Activated B cell treated with CpG ODN at 0.5 μM for 24 hours (primary cell): ENCODE measurements around the gene RC3H1. TPM values are rescaled to one million over a fixed set of nuclear protein-coding genes. Genes with fewer than 3 reads are reported as not detected.
A peak's percentile ranks its signal among the peaks of the same experiment; 100 is the strongest.
"Not testable (repeated sequence)": the region's sequence is repeated elsewhere in the genome, so short reads cannot be mapped to it uniquely, and the experiment has no call there.

Experiments
- ATAC-seq: fragments of 200-7000 bp; cut with Tn5 transposase; one replicate; pipeline ENCODE4 v1.10.0; 2021; ENCODE audit warnings: low read depth, mild to moderate bottlenecking, moderate library complexity
- CTCF ChIA-PET: fragments of 350-600 bp; sonication (Branson Sonifier 250); formaldehyde crosslinking; loops from one replicate; lab custom pipeline; 2021; ENCODE audit warnings: antibody characterized with exemption; lab: Charles Lee
- POLR2A ChIA-PET: fragments of 350-600 bp; sonication (Branson Sonifier 250); formaldehyde crosslinking; loops from one replicate; lab custom pipeline; 2021; ENCODE audit warnings: antibody characterized with exemption; lab: Charles Lee
- DNase-seq: peaks from one replicate; pipeline ENCODE4 v3.0.0; 2022
- H3K27ac Mint-ChIP-seq: one replicate; pipeline ENCODE4 v1.8.0; 2020; ENCODE audit warnings: mixed read lengths
- H3K27me3 Mint-ChIP-seq: one replicate; pipeline ENCODE4 v1.8.0; 2021; ENCODE audit warnings: mixed read lengths
- H3K36me3 Mint-ChIP-seq: one replicate; pipeline ENCODE4 v1.8.0; 2021; ENCODE audit warnings: low read depth, mixed read lengths
- H3K4me1 Mint-ChIP-seq: one replicate; pipeline ENCODE4 v1.8.0; 2021; ENCODE audit warnings: mixed read lengths
- H3K4me3 Mint-ChIP-seq: one replicate; pipeline ENCODE4 v1.8.0; 2020; ENCODE audit warnings: mild to moderate bottlenecking, mixed read lengths
- H3K9me3 Mint-ChIP-seq: one replicate; pipeline ENCODE4 v1.8.0; 2020; ENCODE audit warnings: mixed read lengths
- intact Hi-C: fragments of 100-400 bp; cut with micrococcal nuclease; formaldehyde crosslinking; loops from one replicate; pipeline ENCODE4 v1.15.1; 2024
- total RNA-seq: library from RNA; stranded (reverse); gene quantifications from 2 replicates; pipeline ENCODE4 v1.2.3, GENCODE V29; 2022
- TF ChIP-seq, protein P1 (sequence below): fragments of 200-600 bp; IDR thresholded peaks from one replicate; pipeline ENCODE4 v1.8.0; 2022; ENCODE audit warnings: antibody characterized with exemption, mild to moderate bottlenecking

The RC3H1 gene
- total RNA-seq, 1 donor from 2014 or later = 55.6 TPM

DNA sequence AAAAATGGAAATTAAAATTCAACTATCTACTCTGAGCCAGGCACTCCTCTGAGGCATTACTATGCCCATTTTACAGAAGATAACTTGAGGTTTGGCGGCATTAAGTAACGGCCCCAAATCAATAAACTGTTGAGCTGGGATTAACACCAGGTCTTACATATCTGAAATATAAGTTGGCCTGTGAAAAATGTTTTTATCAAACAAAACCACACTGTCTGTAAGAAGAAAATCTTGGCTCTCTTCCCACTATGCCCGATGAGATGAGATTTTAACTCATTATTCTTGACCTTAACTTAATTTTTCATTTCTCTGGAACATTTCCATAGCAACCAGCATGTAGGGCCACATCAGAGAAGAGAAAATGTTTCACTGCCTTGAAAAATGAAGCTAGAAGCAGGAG is 21.8 kb downstream of the RC3H1 start:
- TF ChIP-seq, protein P1, sequence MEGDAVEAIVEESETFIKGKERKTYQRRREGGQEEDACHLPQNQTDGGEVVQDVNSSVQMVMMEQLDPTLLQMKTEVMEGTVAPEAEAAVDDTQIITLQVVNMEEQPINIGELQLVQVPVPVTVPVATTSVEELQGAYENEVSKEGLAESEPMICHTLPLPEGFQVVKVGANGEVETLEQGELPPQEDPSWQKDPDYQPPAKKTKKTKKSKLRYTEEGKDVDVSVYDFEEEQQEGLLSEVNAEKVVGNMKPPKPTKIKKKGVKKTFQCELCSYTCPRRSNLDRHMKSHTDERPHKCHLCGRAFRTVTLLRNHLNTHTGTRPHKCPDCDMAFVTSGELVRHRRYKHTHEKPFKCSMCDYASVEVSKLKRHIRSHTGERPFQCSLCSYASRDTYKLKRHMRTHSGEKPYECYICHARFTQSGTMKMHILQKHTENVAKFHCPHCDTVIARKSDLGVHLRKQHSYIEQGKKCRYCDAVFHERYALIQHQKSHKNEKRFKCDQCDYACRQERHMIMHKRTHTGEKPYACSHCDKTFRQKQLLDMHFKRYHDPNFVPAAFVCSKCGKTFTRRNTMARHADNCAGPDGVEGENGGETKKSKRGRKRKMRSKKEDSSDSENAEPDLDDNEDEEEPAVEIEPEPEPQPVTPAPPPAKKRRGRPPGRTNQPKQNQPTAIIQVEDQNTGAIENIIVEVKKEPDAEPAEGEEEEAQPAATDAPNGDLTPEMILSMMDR = no peak
- POLR2A ChIA-PET = interaction anchor here (2.5 kb wide), 1 partner anchor 22 kb away, joined by 10 read pairs; the partner anchor contains the start of gene RC3H1
- H3K27me3 Mint-ChIP-seq = no peaks in the 10 kb centered on the region
- no peak overlapping the region for H3K27ac Mint-ChIP-seq
- DNase-seq (no peak), ATAC-seq (no peak)
- H3K4me1 Mint-ChIP-seq = peaks cover 62% of the 10 kb centered on the region
- peaks cover 34% of the 10 kb centered on the region for H3K36me3 Mint-ChIP-seq
- CTCF ChIA-PET = no interaction called here
- H3K9me3 Mint-ChIP-seq = no peaks in the 10 kb centered on the region
- intact Hi-C loops = no loop called here
- H3K4me3 Mint-ChIP-seq = no peak overlapping the region

- intact Hi-C loops = loop anchor here (5.0 to 10.0 kb wide), 2 partner anchors 220 to 747 kb away; no protein-coding TSS in a partner anchor
- no peak overlapping the region for H3K4me3 Mint-ChIP-seq
- DNase-seq = no peak
- ChIA-PET CTCF (no interaction called here), POLR2A (interaction anchor here (0.5 kb wide), 1 partner anchor 18 kb away, joined by 5 read pairs; no protein-coding TSS in a partner anchor)
- no peak overlapping the region for H3K27ac Mint-ChIP-seq
- H3K36me3 Mint-ChIP-seq = peaks cover 44% of the 10 kb centered on the region
- TF ChIP-seq, protein P1 = no peak
- H3K9me3 Mint-ChIP-seq = no peaks in the 10 kb centered on the region
- peaks cover 55% of the 10 kb centered on the region for H3K4me1 Mint-ChIP-seq
- no peak for ATAC-seq
- no peaks in the 10 kb centered on the region for H3K27me3 Mint-ChIP-seq
Observed at GRCh38 chr1:173997791-173998190, 24.4 kb downstream of the RC3H1 start.

GRCh38 chr1:173996995-173997394 is 25.2 kb downstream of the RC3H1 start:
- Mint-ChIP-seq H3K9me3 (no peaks in the 10 kb centered on the region), H3K36me3 (peaks cover 50% of the 10 kb centered on the region), H3K4me3 (no peak overlapping the region), H3K4me1 (peaks cover 47% of the 10 kb centered on the region), H3K27me3 (no peaks in the 10 kb centered on the region), H3K27ac (peak overlapping the region; percentile 70)
- ATAC-seq (no peak), DNase-seq (no peak)
- ChIA-PET CTCF (no interaction called here), POLR2A (interaction anchor here (0.5 kb wide), 1 partner anchor 19 kb away, joined by 5 read pairs; no protein-coding TSS in a partner anchor)
- intact Hi-C loops = loop anchor here (5.0 to 10.0 kb wide), 2 partner anchors 220 to 748 kb away; no protein-coding TSS in a partner anchor
- TF ChIP-seq, protein P1 = no peak

GRCh38 chr1:173995475-173995874 is 26.7 kb downstream of the RC3H1 start:
- intact Hi-C loops = loop anchor here (5.0 to 10.0 kb wide), 2 partner anchors 222 to 749 kb away; no protein-coding TSS in a partner anchor
- ChIA-PET CTCF (no interaction called here), POLR2A (no interaction called here)
- ATAC-seq (no peak), DNase-seq (no peak)
- no peak overlapping the region for H3K27ac Mint-ChIP-seq
- no peak overlapping the region for H3K4me3 Mint-ChIP-seq
- TF ChIP-seq, protein P1 = no peak
- peaks cover 54% of the 10 kb centered on the region for H3K36me3 Mint-ChIP-seq
- H3K4me1 Mint-ChIP-seq = peaks cover 38% of the 10 kb centered on the region
- H3K9me3 Mint-ChIP-seq = no peaks in the 10 kb centered on the region
- no peaks in the 10 kb centered on the region for H3K27me3 Mint-ChIP-seq

GRCh38 chr1:173993948-173994347 is 28.2 kb downstream of the RC3H1 start:
- not testable (repeated sequence) for DNase-seq, H3K9me3 Mint-ChIP-seq, ATAC-seq, H3K27ac Mint-ChIP-seq, H3K4me3 Mint-ChIP-seq, H3K27me3 Mint-ChIP-seq
- CTCF ChIA-PET = interaction anchor here (1.1 kb wide), 1 partner anchor 224 kb away, joined by 3 read pairs; no protein-coding TSS in a partner anchor
- intact Hi-C loops = loop anchor here (10.0 kb wide), 1 partner anchor 751 kb away; no protein-coding TSS in a partner anchor
- Mint-ChIP-seq H3K36me3 (peaks cover 51% of the 10 kb centered on the region), H3K4me1 (peaks cover 29% of the 10 kb centered on the region)
- POLR2A ChIA-PET = interaction anchor here (0.6 to 0.7 kb wide), 5 partner anchors 13 to 823 kb away, joined by 3 to 6 read pairs (median 4); partner anchors contain the start of genes GAS5 and ZBTB37
